A549 treated with Mapracorat at 1 μM for 4 hours (cell line): ENCODE measurements around the gene SULT1A2. TPM values are rescaled to one million over a fixed set of nuclear protein-coding genes. Genes with fewer than 3 reads are reported as not detected.

Source experiments
- total RNA-seq: library from RNA; stranded (reverse); fragments of 200-300 nt; extraction: Qiagen RNA extraction; gene quantifications from 5 replicates; pipeline ENCODE4 v1.2.3, GENCODE V29; 2022

The SULT1A2 gene
- 0.11 to 0.19 TPM (median 0.16 TPM) in 4 of 5 replicates, not detected in the other for total RNA-seq

GRCh38 chr16:28596840-28597691, at the start of gene SULT1A2:
Gene SULT1A2 (minus strand): TSS chr16:28597050. CDS start chr16:28595930, 1,120 bp downstream.

GRCh38 chr16:28637765-28638164, 40.9 kb upstream of the SULT1A2 start, which contains the start of gene NPIPB8:
Gene NPIPB8 (plus strand): TSS chr16:28638065. CDS start chr16:28638361, 296 bp downstream.

GRCh38 chr16:28609631-28610594, 13.1 kb upstream of the SULT1A2 start, which contains the start of gene SULT1A1:
Gene SULT1A1 (minus strand): TSS chr16:28610044. CDS start chr16:28608855, 1,189 bp downstream.

GRCh38 chr16:28553776-28554633, 42.8 kb downstream of the SULT1A2 start, which contains the start of gene SGF29:
Gene SGF29 (plus strand): TSS chr16:28553920. CDS start chr16:28581070, 27,150 bp downstream.

Other genes with a start within 250 kb of the SULT1A2 start
- 1.2 to 2.0 TPM (median 1.7 TPM) in 5 replicates for gene NPIPB6, start 233.5 kb downstream of the SULT1A2 start, total RNA-seq
- gene EIF3CL, start 193.2 kb downstream of the SULT1A2 start, total RNA-seq: 61.2 to 124 TPM (median 71.7 TPM) in 5 replicates
- 0.29 to 0.50 TPM (median 0.37 TPM) in 4 of 5 replicates, not detected in the other for gene NPIPB7, start 124.7 kb downstream of the SULT1A2 start, total RNA-seq
- 19.4 to 38.3 TPM (median 32.4 TPM) in 5 replicates for gene CLN3, start 105.0 kb downstream of the SULT1A2 start, total RNA-seq
- gene APOBR, start 102.4 kb downstream of the SULT1A2 start, total RNA-seq: 0.04 to 0.09 TPM (median 0.05 TPM) in 3 of 5 replicates, not detected in the others
- gene IL27, start 90.2 kb downstream of the SULT1A2 start, total RNA-seq: not detected in 5 replicates
- gene NUPR1, start 58.1 kb downstream of the SULT1A2 start, total RNA-seq: 11.2 to 18.4 TPM (median 14.4 TPM) in 5 replicates
- 18.3 to 24.9 TPM (median 20.4 TPM) in 5 replicates for gene SGF29, start 43.1 kb downstream of the SULT1A2 start, total RNA-seq
- 5.3 to 6.6 TPM (median 5.5 TPM) in 5 replicates for gene SULT1A1, start 13.0 kb upstream of the SULT1A2 start, total RNA-seq
- 0.59 TPM in 1 of 5 replicates, not detected in the others for gene NPIPB8, start 41.0 kb upstream of the SULT1A2 start, total RNA-seq
- 193 to 400 TPM (median 345 TPM) in 5 replicates for gene EIF3C, start 114.4 kb upstream of the SULT1A2 start, total RNA-seq
- gene NPIPB9, start 154.7 kb upstream of the SULT1A2 start, total RNA-seq: 0.88 to 2.5 TPM (median 1.5 TPM) in 5 replicates
- 85.3 to 130 TPM (median 118 TPM) in 5 replicates for gene ATXN2L, start 225.9 kb upstream of the SULT1A2 start, total RNA-seq
- gene TUFM, start 249.3 kb upstream of the SULT1A2 start, total RNA-seq: 219 to 319 TPM (median 284 TPM) in 5 replicates